Urinary bladder (tissue), 4 donors: ENCODE results near the gene NUDC. TPM values are rescaled to one million over a fixed set of nuclear protein-coding genes. Genes with fewer than 3 reads are reported as not detected.

Source experiments
- DNase-seq: peaks from one replicate; pipeline ENCODE4 v3.0.0-alpha.2; 2015; ENCODE audit errors: extremely low spot score
- H3K27ac ChIP-seq: one replicate; pipeline ENCODE4 v1.5.1; 2013; ENCODE audit warnings: low read depth, mild to moderate bottlenecking, moderate library complexity
- H3K36me3 ChIP-seq: one replicate; pipeline ENCODE4 v1.6.1; 2013; ENCODE audit warnings: mild to moderate bottlenecking, moderate library complexity; ENCODE audit not compliant: insufficient read depth
- H3K4me1 ChIP-seq: one replicate; pipeline ENCODE4 v1.6.1; 2013; ENCODE audit warnings: mild to moderate bottlenecking, moderate library complexity; ENCODE audit not compliant: insufficient read depth
- H3K4me3 ChIP-seq: one replicate; pipeline ENCODE4 v1.5.1; 2013; ENCODE audit warnings: low read depth, low read length
- WGBS: extraction: QIAGEN DNeasy Blood & Tissue Kit; methylation state at CpG from one replicate; pipeline ENCODE4 v1.1.7; 2013; 5-methylcytosine and 5-hydroxymethylcytosine counted together
- polyA plus RNA-seq: library from polyadenylated mRNA; stranded (reverse); fragments of 200-250 nt; gene quantifications from one replicate; pipeline ENCODE4 v1.2.3, GENCODE V29; 2013
- total RNA-seq: library from RNA; depleted of rRNA; stranded (reverse); fragments of >200 nt; gene quantifications from one replicate; pipeline ENCODE4 v1.2.3, GENCODE V29; 2014
- donor health status: healthy with polysubstance abuse.
- donor health status: healthy.

Gene NUDC
- total and polyA plus RNA-seq, 2 donors, result 9.7 to 71.0 TPM

DNA sequence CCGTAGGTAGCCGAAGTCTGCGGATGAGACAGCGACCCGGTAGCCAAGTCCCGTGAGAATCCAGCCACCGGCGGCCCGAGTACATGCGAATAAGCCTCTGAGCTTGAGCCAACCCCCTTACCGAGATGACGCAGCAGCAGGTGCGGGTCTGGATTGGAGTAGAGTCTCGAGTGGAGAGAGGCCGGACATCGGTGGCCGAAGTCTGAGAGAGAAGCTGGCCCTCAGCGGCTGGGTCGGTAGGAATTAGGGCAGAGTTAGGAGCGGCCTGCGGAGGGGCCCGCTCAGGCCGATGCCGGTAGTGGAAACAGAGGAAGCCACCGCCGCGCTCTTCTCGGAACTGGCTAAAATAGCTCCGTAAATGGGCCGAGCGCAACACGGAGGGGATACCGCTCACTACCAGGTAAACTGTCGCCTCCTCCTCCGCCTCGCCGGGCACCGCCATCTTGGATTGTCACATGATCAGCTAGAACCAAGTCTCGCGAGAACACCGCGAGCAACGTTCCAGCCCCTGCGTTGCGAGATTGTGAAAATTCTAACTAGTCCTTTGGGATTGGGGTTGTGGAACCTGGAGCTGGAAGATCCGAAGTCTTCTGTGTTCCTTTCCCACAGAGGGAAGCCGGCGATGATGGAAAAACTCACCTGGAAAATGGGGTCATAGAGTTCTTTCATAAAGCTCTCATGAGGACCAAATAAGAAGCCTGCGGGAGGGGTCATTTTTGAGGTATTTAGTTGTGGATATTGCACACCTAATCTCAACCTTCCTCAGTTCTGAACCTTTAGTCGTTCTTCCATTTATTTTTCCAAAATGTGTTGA, 21.3 kb upstream of the NUDC start, which contains the start of gene GPATCH3:
Gene GPATCH3, minus strand, starts transcription at position 467 of the 814 bp plus-strand sequence. Its CDS starts 25 bp downstream, at position 442.
- peak within 1 kb of the TSS; percentile 96 for H3K4me3 ChIP-seq
- no peaks in the 10 kb centered on the region for H3K36me3 ChIP-seq
- H3K4me1 ChIP-seq, result no peaks in the 10 kb centered on the region
- peak; percentile 78 for DNase-seq
- WGBS, result under 1% methylated on average over 50 of the region's 50 CpGs
- H3K27ac ChIP-seq, result peak within 1 kb of the TSS; percentile 56

GRCh38 chr1:26900815-26901511, 20.6 kb upstream of the NUDC start:
- 63% methylated on average over 18 of the region's 18 CpGs for WGBS
- Histone ChIP-seq H3K36me3 (no peaks in the 10 kb centered on the region), H3K4me1 (no peaks in the 10 kb centered on the region), H3K4me3 (peak overlapping the region; percentile 96), H3K27ac (no peak overlapping the region)
- no peak for DNase-seq

DNA sequence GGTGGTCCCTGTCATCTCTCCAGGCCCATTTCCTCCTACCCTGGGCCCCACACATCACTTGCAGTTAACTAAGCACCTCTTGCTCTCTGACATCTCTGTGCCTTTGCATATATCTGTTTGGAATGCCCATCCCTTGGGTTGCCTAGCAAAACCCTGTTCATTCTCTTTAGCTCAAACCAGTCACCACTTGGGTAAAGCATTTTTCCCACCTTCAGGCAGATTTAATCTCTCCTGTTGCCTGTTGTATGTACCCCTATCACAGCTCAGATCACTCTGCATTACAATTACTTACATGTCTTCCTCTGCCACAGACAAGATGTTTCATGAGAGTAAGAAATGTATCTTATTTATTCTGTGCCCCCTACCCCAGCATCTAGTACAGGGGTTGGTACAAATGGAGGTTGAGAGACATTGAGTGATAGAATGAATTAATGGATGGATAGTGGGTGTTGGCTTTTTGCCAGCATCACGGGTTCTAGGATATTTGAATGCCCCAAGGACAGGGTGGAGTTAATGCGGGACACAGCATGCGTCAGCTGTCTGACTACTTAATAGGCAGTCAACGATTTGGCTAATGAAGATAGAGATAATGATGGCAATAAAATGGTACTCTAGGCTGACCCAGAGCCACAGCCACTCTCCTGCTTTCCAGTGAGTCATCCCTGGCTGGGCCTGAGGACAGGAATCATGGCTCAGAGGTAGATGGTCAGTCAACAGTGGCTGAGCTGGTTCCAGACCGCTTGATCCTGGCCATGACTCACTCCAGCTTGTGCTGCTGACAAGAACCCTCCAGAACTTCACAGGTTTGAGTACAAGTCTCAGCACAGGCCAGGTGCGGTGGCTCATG, 14.2 kb upstream of the NUDC start:
- DNase-seq, result no peak
- WGBS, result 44% methylated on average over 6 of the region's 6 CpGs
- Histone ChIP-seq H3K27ac (no peak overlapping the region), H3K4me3 (no peak overlapping the region), H3K36me3 (no peaks in the 10 kb centered on the region), H3K4me1 (no peaks in the 10 kb centered on the region)

GRCh38 chr1:26909951-26910342, 11.6 kb upstream of the NUDC start:
- no peaks in the 10 kb centered on the region for H3K36me3 ChIP-seq
- H3K4me3 ChIP-seq, result no peak overlapping the region
- WGBS, result 73% methylated on average over 3 of the region's 3 CpGs
- no peak overlapping the region for H3K27ac ChIP-seq
- H3K4me1 ChIP-seq, result no peaks in the 10 kb centered on the region
- DNase-seq, result no peak

DNA sequence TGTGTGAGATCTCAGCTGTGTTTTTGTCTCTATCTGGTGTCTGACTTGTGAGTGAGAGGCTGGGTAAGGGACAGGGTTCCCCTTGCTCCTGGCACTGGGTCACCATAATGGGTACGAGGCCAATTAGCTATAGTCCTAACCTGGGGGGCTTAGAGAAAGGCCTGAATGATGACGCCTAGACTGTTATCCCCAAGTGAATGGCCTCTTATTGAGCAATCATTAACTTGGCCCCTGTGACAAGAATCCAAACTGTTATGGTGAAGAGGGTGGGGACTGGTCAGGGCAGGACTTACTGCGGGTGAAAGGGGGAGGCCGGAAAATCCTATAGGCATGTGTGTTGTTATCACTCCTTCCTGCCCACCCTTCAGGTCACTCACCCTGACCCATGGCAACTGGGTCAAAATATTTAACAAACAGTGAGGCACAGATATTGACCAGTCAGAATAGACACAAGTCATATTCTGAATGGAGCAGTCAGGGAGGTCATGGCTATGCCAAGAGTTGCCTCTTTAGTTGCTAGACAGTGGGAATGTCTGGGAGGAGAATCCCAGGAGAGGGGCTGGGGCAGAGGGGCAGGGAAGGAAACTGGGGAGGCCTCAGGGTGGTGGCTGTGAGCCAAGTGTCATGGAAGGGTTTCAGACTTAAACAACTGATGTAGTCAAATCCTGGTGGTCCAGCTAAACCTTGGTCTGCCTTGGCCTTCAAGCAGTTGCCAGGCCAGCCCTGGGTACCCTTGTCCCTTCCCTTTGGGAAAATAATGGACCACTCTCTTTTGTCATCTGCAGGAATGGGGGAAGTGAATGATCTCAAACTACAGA, 11.0 kb upstream of the NUDC start:
- 73% methylated on average over 4 of the region's 4 CpGs for WGBS
- H3K4me3 ChIP-seq, result no peak overlapping the region
- no peaks in the 10 kb centered on the region for H3K36me3 ChIP-seq
- DNase-seq, result no peak
- no peak overlapping the region for H3K27ac ChIP-seq
- no peaks in the 10 kb centered on the region for H3K4me1 ChIP-seq

DNA sequence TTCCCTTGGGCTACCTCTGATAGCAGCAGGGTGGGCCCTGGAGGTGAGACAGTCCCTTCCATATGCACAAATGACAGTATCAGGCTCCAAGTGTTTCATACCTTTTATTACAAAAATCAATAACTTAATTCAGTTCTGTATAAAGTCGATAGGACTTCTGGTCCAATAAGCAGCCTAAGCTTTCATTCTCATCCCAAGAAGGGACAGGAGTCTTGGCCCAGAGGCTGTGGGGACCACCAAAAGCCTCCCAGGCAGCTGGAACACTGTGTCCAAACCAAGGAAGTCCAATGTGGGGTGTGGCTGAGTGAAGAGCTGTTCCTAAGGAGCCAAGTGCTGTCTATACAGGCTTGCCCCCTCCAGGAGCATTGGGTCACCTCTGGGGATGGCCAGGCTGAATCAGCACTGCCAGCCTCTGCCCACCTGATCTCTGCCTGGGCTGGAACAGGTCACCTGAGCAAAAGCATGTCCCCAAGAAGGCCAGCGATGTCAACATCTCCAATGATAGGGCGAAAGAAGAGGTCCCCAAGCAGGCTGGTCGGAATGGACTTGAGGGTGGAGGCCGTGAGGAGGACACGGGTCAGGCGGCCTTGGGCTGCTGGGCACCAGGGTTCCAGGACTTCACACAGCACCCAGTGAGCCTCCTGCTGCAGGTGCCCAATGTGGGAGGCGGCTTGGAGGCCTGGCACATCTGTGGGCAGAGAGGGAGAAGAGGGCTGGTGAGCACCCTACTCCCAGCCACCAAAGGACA, 10.0 kb upstream of the NUDC start:
- Histone ChIP-seq H3K27ac (no peak overlapping the region), H3K4me3 (no peak overlapping the region), H3K36me3 (no peaks in the 10 kb centered on the region), H3K4me1 (no peaks in the 10 kb centered on the region)
- 87% methylated on average over 8 of the region's 8 CpGs for WGBS
- DNase-seq, result no peak

DNA sequence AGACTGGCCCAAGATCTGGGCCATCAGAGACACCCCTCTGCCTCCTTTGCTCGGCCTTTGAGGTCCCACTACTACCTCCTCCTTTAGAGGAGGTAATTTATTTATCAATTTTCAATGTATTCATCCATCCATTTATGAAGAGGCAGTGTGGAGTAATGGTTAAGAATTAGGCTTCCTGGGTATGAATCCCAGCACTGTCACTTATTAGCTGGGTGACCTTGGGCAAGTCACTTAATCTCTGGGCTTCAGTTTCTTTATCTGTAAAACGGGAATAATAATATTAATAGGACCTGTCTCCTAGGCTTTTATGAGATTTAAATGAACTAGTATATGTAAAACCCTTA, 9.4 kb upstream of the NUDC start:
- no peak for DNase-seq
- Histone ChIP-seq H3K4me3 (no peak overlapping the region), H3K4me1 (no peaks in the 10 kb centered on the region), H3K36me3 (no peaks in the 10 kb centered on the region), H3K27ac (no peak overlapping the region)
- 67% methylated on average over 2 of the region's 2 CpGs for WGBS

- WGBS, result 78% methylated on average over 5 of the region's 5 CpGs
- DNase-seq, result no peak
- Histone ChIP-seq H3K36me3 (no peaks in the 10 kb centered on the region), H3K27ac (no peak overlapping the region), H3K4me3 (no peak overlapping the region), H3K4me1 (no peaks in the 10 kb centered on the region)
Measured at GRCh38 chr1:26913389-26913753, 8.2 kb upstream of the NUDC start.

DNA sequence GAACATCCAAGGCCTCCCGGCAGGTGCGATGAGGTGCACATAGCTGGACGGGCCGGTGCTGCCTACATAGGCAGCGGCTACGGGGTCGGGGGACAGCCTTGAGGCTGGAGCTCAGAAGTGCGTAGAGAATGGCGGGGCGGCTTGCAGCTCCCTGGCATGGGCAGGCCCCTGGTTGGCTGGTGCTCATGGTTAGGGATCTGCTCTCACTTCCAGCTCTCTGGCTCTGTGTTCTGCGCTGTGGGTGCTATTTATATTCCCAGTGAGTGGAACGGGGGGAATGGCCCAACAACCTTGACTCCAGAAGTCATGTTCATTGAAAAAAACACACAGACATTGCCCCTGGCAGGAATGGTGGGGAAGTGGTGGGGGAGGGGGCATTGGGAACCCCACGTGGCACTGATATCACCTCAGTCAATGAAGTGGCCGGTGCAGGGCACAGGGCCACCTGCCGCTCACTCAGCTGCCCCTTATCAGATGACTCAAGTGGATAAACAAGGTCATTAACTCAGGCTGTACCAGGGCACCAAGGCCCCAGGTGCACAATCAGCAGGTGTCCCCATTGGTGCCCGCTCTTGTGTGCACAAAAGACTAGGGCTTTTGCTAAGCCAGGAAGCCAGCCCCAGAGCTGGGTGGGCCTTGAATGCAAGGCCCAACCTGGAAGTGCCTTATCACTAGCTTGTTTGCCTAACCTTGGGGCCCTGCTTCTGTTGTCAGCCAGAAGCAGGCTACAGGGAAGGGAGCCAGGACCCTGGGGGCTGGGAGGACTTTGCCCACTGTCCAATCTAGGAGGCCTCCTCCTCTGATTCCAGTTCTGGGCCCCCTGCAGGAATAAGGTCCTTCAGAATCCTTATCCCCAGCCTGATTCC, 7.6 kb upstream of the NUDC start, which contains the start of gene NR0B2:
Gene NR0B2, minus strand, starts transcription at position 222 of the 866 bp plus-strand sequence. Its CDS starts 35 bp downstream, at position 187.
- H3K4me3 ChIP-seq, result no peak within 1 kb of the TSS
- H3K27ac ChIP-seq, result no peak within 1 kb of the TSS
- WGBS, result 79% methylated on average over 16 of the region's 16 CpGs

GRCh38 chr1:26915204-26915842, 6.2 kb upstream of the NUDC start:
- Histone ChIP-seq H3K36me3 (no peaks in the 10 kb centered on the region), H3K27ac (no peak overlapping the region), H3K4me1 (no peaks in the 10 kb centered on the region), H3K4me3 (no peak overlapping the region)
- no peak for DNase-seq
- 70% methylated on average over 5 of the region's 5 CpGs for WGBS

More for the DNA sequence above, 7.6 kb upstream of the NUDC start, which contains the start of gene NR0B2:
- H3K4me1 ChIP-seq, result no peaks in the 10 kb centered on the region
- no peak for DNase-seq
- H3K36me3 ChIP-seq, result no peaks in the 10 kb centered on the region

GRCh38 chr1:26921126-26921539, 410 bp upstream of the NUDC start:
- H3K4me3 ChIP-seq, result peak overlapping the region; percentile 41
- 10% methylated on average over 7 of the region's 7 CpGs for WGBS
- no peak for DNase-seq
- peak overlapping the region; percentile 39 for H3K27ac ChIP-seq
- peaks cover 1% of the 10 kb centered on the region for H3K4me1 ChIP-seq
- H3K36me3 ChIP-seq, result peaks cover 2% of the 10 kb centered on the region
